ENCODE results near the gene ZNF407. TPM values are rescaled to one million over a fixed set of nuclear protein-coding genes. Genes with fewer than 3 reads are reported as not detected.
A peak's percentile ranks its signal among the peaks of the same experiment; 100 is the strongest.

ZNF407 gene
- total RNA-seq, 1 experiment from 2014 or later, result 15.2 TPM

- H3K4me1 ChIP-seq (replicated peaks), result no peaks in the 10 kb centered on the region
- DNase-seq (ENCODE audit: low read depth in 1 of 2, low spot score in 2 of 2), result no peak
- no peaks in the 10 kb centered on the region for H3K36me3 ChIP-seq
- H3K27me3 ChIP-seq (replicated peaks), result no peaks in the 10 kb centered on the region
- H3K4me3 ChIP-seq, result no peak overlapping the region
- H3K27ac ChIP-seq, result no peak overlapping the region
- H3K9me3 ChIP-seq (replicated peaks), result no peaks in the 10 kb centered on the region
Measured at GRCh38 chr18:74570266-74570665, 27.4 kb upstream of the ZNF407 start.

DNA sequence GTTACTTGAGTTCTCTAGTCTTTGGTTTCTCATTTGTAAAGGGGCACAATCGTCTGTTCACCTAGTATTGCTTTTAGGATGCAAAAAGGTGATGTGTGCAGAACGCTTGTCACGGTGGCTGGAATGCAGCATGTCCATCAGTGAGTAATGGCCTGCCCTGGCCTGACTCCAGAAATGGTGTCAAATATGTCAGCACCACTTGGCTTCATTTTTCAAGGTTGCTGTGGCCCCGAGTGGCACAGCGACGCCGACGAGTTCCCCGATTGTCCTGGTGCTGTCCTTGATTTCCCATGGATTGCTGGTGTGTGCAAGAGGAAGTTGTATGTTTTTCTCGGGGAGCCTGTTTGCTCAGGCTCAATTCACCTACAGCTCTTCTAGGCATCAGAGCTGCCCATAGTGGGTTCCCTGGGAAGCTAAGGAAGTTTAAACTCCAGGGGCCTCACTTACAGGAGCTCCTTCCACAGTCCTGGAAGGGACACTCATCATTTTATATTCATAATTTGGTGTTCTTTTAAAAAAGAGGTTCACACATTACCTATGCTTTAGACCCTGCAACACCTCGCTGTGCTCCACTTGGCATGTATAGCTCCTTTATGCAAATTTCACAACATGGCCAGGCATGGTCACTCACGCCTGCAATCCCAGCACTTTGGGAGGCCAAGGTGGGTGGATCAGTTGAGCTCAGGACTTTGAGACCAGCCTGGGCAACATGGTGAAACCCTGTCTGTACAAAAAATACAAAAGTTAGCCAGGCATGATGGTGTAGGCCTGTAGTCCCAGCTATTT is 25.6 kb upstream of the ZNF407 start:
- H3K4me1 ChIP-seq (replicated peaks), result no peaks in the 10 kb centered on the region
- no peak overlapping the region for H3K27ac ChIP-seq
- H3K27me3 ChIP-seq (replicated peaks), result no peaks in the 10 kb centered on the region
- DNase-seq (ENCODE audit: low read depth in 1 of 2, low spot score in 2 of 2), result no peak
- H3K36me3 ChIP-seq, result no peaks in the 10 kb centered on the region
- no peak overlapping the region for H3K4me3 ChIP-seq
- H3K9me3 ChIP-seq (replicated peaks), result no peaks in the 10 kb centered on the region

GRCh38 chr18:74573053-74573452 is 24.6 kb upstream of the ZNF407 start:
- H3K27ac ChIP-seq, result no peak overlapping the region
- DNase-seq (ENCODE audit: low read depth in 1 of 2, low spot score in 2 of 2), result no peak
- no peaks in the 10 kb centered on the region for H3K27me3 ChIP-seq (replicated peaks)
- H3K9me3 ChIP-seq (replicated peaks), result no peaks in the 10 kb centered on the region
- H3K4me1 ChIP-seq (replicated peaks), result 0 out of 2 replicates have a peak, but pooled peaks cover 3% of the 10 kb centered on the region
- H3K4me3 ChIP-seq, result no peak overlapping the region
- no peaks in the 10 kb centered on the region for H3K36me3 ChIP-seq

DNA sequence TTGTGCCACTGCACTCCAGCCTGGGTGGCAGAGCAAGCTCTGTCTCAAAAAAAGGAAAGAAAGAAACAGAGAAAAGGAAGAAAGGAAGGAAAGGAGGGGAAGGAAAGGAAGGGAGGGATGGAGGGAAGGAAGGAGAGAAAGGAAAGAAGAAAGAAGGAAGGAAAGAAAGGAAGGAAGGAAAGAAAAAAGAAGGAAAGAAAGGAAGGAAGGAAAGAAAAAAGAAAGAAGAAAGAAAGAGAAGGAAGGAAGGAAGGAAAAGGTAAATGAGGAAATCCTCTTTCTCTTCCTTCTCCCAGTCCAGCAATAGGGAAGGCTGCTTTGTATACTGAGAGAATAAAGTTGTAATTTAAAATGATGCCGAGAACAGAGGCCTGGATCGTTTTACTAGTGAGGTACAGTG is 22.8 kb upstream of the ZNF407 start:
- DNase-seq (ENCODE audit: low read depth in 1 of 2, low spot score in 2 of 2), result no peak
- H3K27me3 ChIP-seq (replicated peaks), result no peaks in the 10 kb centered on the region
- H3K27ac ChIP-seq, result no peak overlapping the region
- 0 out of 2 replicates have a peak, but pooled peaks cover 3% of the 10 kb centered on the region for H3K4me1 ChIP-seq (replicated peaks)
- H3K9me3 ChIP-seq (replicated peaks), result no peaks in the 10 kb centered on the region
- no peaks in the 10 kb centered on the region for H3K36me3 ChIP-seq
- no peak overlapping the region for H3K4me3 ChIP-seq

- no peak overlapping the region for H3K4me3 ChIP-seq
- peaks cover 13% of the 10 kb centered on the region for H3K4me1 ChIP-seq (replicated peaks)
- no peak for DNase-seq (ENCODE audit: low read depth in 1 of 2, low spot score in 2 of 2)
- no peaks in the 10 kb centered on the region for H3K36me3 ChIP-seq
- H3K9me3 ChIP-seq (replicated peaks), result no peaks in the 10 kb centered on the region
- no peak overlapping the region for H3K27ac ChIP-seq
- no peaks in the 10 kb centered on the region for H3K27me3 ChIP-seq (replicated peaks)
Measured at GRCh38 chr18:74577019-74577418, 20.7 kb upstream of the ZNF407 start.

DNA sequence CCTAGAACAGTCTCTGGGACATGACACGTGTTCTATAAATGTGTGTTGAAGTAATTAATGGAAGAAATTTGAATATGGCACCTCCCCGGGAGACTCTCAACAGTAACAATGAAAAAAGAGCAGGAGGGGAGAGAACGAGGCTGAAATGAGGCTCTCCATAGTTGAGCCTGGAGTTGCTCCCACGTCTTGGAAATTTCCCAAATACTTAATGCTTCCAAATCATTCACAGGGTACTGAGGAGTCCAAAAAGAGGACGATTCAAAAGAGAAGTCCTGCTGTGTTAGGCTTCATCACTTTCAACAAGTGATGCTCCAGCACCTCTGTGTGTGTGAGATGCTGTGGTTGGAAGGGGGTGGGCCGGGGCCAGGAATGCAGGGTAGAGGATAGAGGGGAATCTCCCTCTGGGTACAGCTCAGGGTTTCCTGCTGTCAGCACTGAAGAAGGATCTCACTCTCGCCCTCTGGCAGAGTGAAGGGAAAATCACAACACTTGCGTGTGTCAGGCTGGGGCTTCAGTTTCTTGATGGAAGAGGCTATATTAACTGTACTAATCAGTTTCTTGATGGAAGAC is 18.1 kb upstream of the ZNF407 start:
- DNase-seq (ENCODE audit: low read depth in 1 of 2, low spot score in 2 of 2), result no peak
- Histone ChIP-seq H3K4me1 (replicated peaks) (peaks cover 13% of the 10 kb centered on the region), H3K9me3 (replicated peaks) (no peaks in the 10 kb centered on the region), H3K36me3 (no peaks in the 10 kb centered on the region), H3K27me3 (replicated peaks) (no peaks in the 10 kb centered on the region), H3K27ac (no peak overlapping the region), H3K4me3 (no peak overlapping the region)

DNA sequence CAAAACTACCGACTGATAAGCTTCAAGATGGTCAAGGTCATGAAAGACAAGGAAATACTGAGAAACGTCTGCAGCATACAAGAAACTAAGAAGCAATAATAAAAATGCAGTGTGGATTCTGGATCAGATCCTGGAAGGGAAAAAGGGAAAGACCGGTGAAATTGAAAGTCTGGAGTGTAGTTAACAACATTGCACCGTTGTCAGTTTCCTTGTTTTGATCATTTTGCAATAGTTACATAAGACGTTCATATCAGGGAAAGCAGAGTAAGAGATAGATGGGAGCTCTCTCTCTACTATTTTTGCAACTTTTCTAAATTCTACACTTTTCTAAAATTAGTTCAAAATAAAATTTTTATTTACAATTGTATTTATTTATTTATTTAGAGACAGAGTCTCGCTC is 15.0 kb upstream of the ZNF407 start:
- Histone ChIP-seq H3K4me1 (replicated peaks) (peaks cover 10% of the 10 kb centered on the region), H3K27ac (no peak overlapping the region), H3K4me3 (no peak overlapping the region), H3K9me3 (replicated peaks) (no peaks in the 10 kb centered on the region), H3K27me3 (replicated peaks) (no peaks in the 10 kb centered on the region; the same call in 1 of the 2 replicates), H3K36me3 (no peaks in the 10 kb centered on the region)
- DNase-seq (ENCODE audit: low read depth in 1 of 2, low spot score in 2 of 2), result no peak

DNA sequence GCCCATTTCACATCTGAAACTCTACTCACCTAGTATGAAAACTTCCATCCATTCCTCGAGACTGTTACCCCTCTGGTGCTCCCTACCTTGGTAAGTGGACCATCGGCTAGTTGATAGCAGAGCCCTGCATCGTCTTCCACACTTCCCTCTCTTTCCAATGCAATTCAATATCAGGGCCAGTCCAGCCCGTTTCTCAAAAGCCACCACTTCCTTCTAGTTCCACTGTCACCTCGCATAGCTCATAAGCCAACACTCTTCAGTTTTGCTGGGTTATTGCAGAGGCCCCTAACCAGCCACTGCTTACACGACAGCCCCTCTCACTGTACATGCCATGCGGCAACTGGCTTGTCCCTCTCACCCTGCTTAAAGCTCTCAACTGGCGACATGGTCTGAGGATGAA is 10.2 kb upstream of the ZNF407 start:
- H3K4me3 ChIP-seq, result no peak overlapping the region
- no peaks in the 10 kb centered on the region for H3K4me1 ChIP-seq (replicated peaks)
- 0 out of 2 replicates have a peak, but pooled peaks cover 2% of the 10 kb centered on the region for H3K36me3 ChIP-seq
- H3K9me3 ChIP-seq (replicated peaks), result no peaks in the 10 kb centered on the region
- H3K27ac ChIP-seq, result no peak overlapping the region
- peaks cover 3% of the 10 kb centered on the region; the same call in 1 of the 2 replicates for H3K27me3 ChIP-seq (replicated peaks)
- DNase-seq (ENCODE audit: low read depth in 1 of 2, low spot score in 2 of 2), result no peak

GRCh38 chr18:74589021-74589420 is 8.6 kb upstream of the ZNF407 start:
- Histone ChIP-seq H3K27me3 (replicated peaks) (peaks cover 3% of the 10 kb centered on the region; the same call in 1 of the 2 replicates), H3K27ac (no peak overlapping the region), H3K36me3 (peaks cover 14% of the 10 kb centered on the region), H3K9me3 (replicated peaks) (no peaks in the 10 kb centered on the region), H3K4me3 (no peak overlapping the region), H3K4me1 (replicated peaks) (no peaks in the 10 kb centered on the region)
- DNase-seq (ENCODE audit: low read depth in 1 of 2, low spot score in 2 of 2), result no peak

DNA sequence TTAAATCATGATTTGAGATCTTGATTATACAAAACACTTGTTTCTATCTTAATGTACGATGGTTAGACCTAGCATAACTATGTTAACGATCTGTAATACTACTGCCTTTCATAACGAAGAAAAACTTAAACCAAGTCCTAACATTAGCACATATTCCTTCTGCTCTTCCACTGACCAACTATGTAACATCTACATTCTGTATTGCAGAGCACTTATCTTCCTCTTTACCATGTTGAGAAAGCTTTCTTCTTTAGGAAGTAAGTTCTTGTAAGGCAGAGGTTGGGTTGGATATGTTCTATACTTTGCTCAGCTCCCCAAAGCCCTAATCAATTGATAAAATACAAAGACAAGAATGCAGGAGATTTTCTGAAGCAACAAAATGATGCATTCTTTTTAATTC is 7.9 kb upstream of the ZNF407 start:
- DNase-seq (ENCODE audit: low read depth in 1 of 2, low spot score in 2 of 2), result no peak
- Histone ChIP-seq H3K4me1 (replicated peaks) (no peaks in the 10 kb centered on the region), H3K36me3 (peaks cover 17% of the 10 kb centered on the region), H3K9me3 (replicated peaks) (no peaks in the 10 kb centered on the region), H3K27me3 (replicated peaks) (peaks cover 3% of the 10 kb centered on the region; the same call in 1 of the 2 replicates), H3K4me3 (no peak overlapping the region), H3K27ac (no peak overlapping the region)

DNA sequence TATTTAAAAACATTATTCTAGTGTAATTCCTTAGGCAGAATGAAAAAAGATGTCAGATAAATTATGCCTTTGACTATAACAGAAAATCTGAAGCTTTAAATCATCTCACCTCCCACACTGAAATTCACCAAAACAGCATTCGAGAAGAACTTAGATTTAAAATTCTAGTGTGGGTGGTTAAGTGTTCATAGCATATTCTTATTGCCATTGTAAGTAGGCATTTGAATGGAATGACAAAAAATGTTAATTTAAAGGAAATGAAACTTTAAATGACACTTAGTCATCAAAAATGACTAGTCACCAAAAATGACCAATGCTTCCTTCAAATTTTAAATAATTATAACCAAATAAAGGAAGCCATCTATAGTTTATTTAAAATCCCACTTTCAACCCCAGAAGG is 7.0 kb upstream of the ZNF407 start:
- Histone ChIP-seq H3K27me3 (replicated peaks) (peaks cover 3% of the 10 kb centered on the region; the same call in 1 of the 2 replicates), H3K4me3 (no peak overlapping the region), H3K27ac (no peak overlapping the region), H3K36me3 (peaks cover 23% of the 10 kb centered on the region), H3K4me1 (replicated peaks) (peaks cover 6% of the 10 kb centered on the region), H3K9me3 (replicated peaks) (no peaks in the 10 kb centered on the region)
- no peak for DNase-seq (ENCODE audit: low read depth in 1 of 2, low spot score in 2 of 2)

GRCh38 chr18:74595431-74595830 is 2.2 kb upstream of the ZNF407 start:
- Histone ChIP-seq H3K27me3 (replicated peaks) (no peaks in the 10 kb centered on the region), H3K9me3 (replicated peaks) (no peaks in the 10 kb centered on the region), H3K36me3 (peaks cover 40% of the 10 kb centered on the region), H3K27ac (no peak overlapping the region), H3K4me3 (no peak overlapping the region), H3K4me1 (replicated peaks) (peaks cover 25% of the 10 kb centered on the region)
- DNase-seq (ENCODE audit: low read depth in 1 of 2, low spot score in 2 of 2), result no peak

DNA sequence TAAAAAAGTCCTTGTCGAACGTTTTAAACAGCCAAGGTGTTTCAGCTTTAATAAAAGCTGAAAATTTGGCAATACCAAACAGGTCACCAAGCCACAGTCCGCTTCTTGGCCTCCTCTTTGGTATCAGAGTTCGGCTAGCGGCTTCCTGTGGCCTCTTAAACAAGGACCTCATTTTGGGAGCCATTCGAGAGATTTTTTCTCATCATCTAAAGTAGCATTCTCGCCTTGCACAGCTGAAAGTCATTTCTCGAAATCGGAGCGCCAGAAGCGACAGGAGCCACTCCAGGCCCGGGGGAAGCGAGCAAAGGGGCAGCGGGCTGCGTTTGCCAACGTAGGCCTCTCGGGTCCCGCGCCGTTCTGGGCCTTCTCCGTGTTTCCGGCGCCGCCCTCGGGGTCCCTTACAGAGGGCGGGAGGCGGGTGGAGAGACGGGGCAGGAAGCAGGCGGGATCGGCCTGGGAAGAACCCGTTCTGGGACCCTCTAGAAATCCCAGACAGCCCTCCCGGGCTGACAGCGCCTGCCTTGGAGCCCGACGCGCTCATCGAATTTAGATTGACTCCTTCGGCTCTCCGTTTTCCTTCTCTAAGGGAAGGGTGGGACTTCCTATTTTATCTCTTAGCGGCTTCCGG is 522 bp upstream of the ZNF407 start:
- Histone ChIP-seq H3K27me3 (replicated peaks) (no peaks in the 10 kb centered on the region), H3K4me3 (peak overlapping the region; percentile 89), H3K27ac (peak overlapping the region; percentile 95), H3K4me1 (replicated peaks) (peaks cover 25% of the 10 kb centered on the region), H3K9me3 (replicated peaks) (no peaks in the 10 kb centered on the region), H3K36me3 (peaks cover 40% of the 10 kb centered on the region)
- peak; percentile 77 to 96 for DNase-seq (ENCODE audit: low read depth in 1 of 2, low spot score in 2 of 2)

GRCh38 chr18:74598350-74599001 is 806 bp downstream of the ZNF407 start:
- Histone ChIP-seq H3K9me3 (replicated peaks) (no peaks in the 10 kb centered on the region), H3K36me3 (peaks cover 31% of the 10 kb centered on the region), H3K4me1 (replicated peaks) (peaks cover 35% of the 10 kb centered on the region), H3K27ac (peak overlapping the region; percentile 95), H3K4me3 (peak overlapping the region; percentile 89), H3K27me3 (replicated peaks) (no peaks in the 10 kb centered on the region)
- DNase-seq (ENCODE audit: low read depth in 1 of 2, low spot score in 2 of 2), result peak in 1 of 2 experiments; percentile 60
